H1 (cell line): ENCODE results near the gene PGAP2. TPM values are rescaled to one million over a fixed set of nuclear protein-coding genes. Genes with fewer than 3 reads are reported as not detected.

ENCODE experiments used
- CTCF ChIA-PET: fragments of 300-600 bp; sonication (Branson Sonifier 250); formaldehyde crosslinking; loops from one replicate; lab custom pipeline; 2021; ENCODE audit not compliant: partially characterized antibody; lab: Charles Lee
- POLR2A ChIA-PET: fragments of 300-600 bp; sonication (Branson Sonifier 250); formaldehyde crosslinking; loops from one replicate; lab custom pipeline; 2021; ENCODE audit warnings: inconsistent platforms; ENCODE audit not compliant: partially characterized antibody; lab: Charles Lee
- DNase-seq, 2 experiments: peaks; one replicate each; pipeline versions ENCODE4 v3.0.0 to v3.0.0-alpha.2; 2010 to 2022; ENCODE audit warnings: low spot score in 2 of 2, low read depth in 1 of 2, mixed read lengths in 1 of 2
- FAIRE-seq: peaks from 2 replicates; lab custom pipeline; 2011; peaks lifted over from hg19 to GRCh38; lab: Jason Lieb, UNC
- H2AFZ ChIP-seq: 2 replicates; pipeline ENCODE4 v1.8.1; 2012; ENCODE audit warnings: low read length, inconsistent platforms
- H2AK5ac ChIP-seq: 2 replicates; pipeline ENCODE4 v1.6.1; 2013; ENCODE audit warnings: low read depth, low read length
- H2BK120ac ChIP-seq: replicated peaks from 2 replicates; pipeline ENCODE3; 2013; ENCODE audit warnings: low read depth, low read length, inconsistent platforms
- H2BK12ac ChIP-seq: 2 replicates; pipeline ENCODE4 v1.6.1; 2013; ENCODE audit warnings: low read depth, low read length
- H2BK15ac ChIP-seq: 2 replicates; pipeline ENCODE4 v1.6.1; 2013; ENCODE audit warnings: low read length
- H2BK20ac ChIP-seq: 2 replicates; pipeline ENCODE4 v1.6.1; 2013; ENCODE audit warnings: low read length
- H2BK5ac ChIP-seq: 2 replicates; pipeline ENCODE4 v1.6.1; 2013; ENCODE audit warnings: low read depth, low read length
- H3K14ac ChIP-seq: 2 replicates; pipeline ENCODE4 v1.6.1; 2013; ENCODE audit warnings: inconsistent platforms; ENCODE audit not compliant: insufficient read length
- H3K18ac ChIP-seq: 2 replicates; pipeline ENCODE4 v1.6.1; 2013; ENCODE audit warnings: low read length; ENCODE audit errors: extremely low read depth
- H3K23ac ChIP-seq: 2 replicates; pipeline ENCODE4 v1.6.1; 2013; ENCODE audit warnings: inconsistent platforms; ENCODE audit not compliant: insufficient read length
- H3K23me2 ChIP-seq: 2 replicates; pipeline ENCODE4 v1.6.1; 2013; ENCODE audit warnings: low read depth, low read length
- H3K27ac ChIP-seq: 2 replicates; pipeline ENCODE4 v1.6.1; 2011; ENCODE audit warnings: low read depth, low read length, inconsistent platforms
- H3K27me3 ChIP-seq, 4 experiments: replicated peaks in 1 of 4; 1 replicate in 1 of 4; 2 replicates in 3 of 4; pipeline versions ENCODE4 v1.6.1 to v1.8.1; 2011 to 2013; ENCODE audit warnings: low read length in 3 of 4, mild to moderate bottlenecking in 3 of 4, inconsistent platforms in 2 of 4, mixed read lengths in 2 of 4, moderate library complexity in 1 of 4; ENCODE audit not compliant: control insufficient read depth in 3 of 4, insufficient read depth in 3 of 4; ENCODE audit errors: extremely low read depth in 1 of 4
- H3K36me3 ChIP-seq, 4 experiments: 2 replicates each; pipeline versions ENCODE4 v1.6.1 to v1.8.1; 2011 to 2013; ENCODE audit warnings: mild to moderate bottlenecking in 4 of 4, low read length in 3 of 4, moderate library complexity in 2 of 4, control low read depth in 1 of 4, inconsistent platforms in 1 of 4; ENCODE audit not compliant: insufficient read depth in 4 of 4, control insufficient read depth in 2 of 4
- H3K4ac ChIP-seq: replicated peaks from 2 replicates; pipeline ENCODE3; 2013; ENCODE audit warnings: low read length, low read depth, mixed read lengths, inconsistent platforms; ENCODE audit not compliant: insufficient read length
- H3K4me1 ChIP-seq, 4 experiments: replicated peaks in 1 of 4; 1 replicate in 1 of 4; 2 replicates in 3 of 4; pipeline versions ENCODE4 v1.6.1 to v1.8.1; 2011 to 2013; ENCODE audit warnings: low read length in 3 of 4, inconsistent platforms in 2 of 4, mixed read lengths in 1 of 4; ENCODE audit not compliant: insufficient read depth in 4 of 4, control insufficient read depth in 3 of 4
- H3K4me2 ChIP-seq, 2 experiments: 2 replicates each; pipeline versions ENCODE4 v1.6.1 to v1.8.1; 2011 to 2013; ENCODE audit warnings: low read depth in 2 of 2, low read length in 2 of 2, control low read depth in 1 of 2, inconsistent platforms in 1 of 2, mild to moderate bottlenecking in 1 of 2; ENCODE audit not compliant: insufficient read depth in 1 of 2
- H3K4me3 ChIP-seq, 4 experiments: fragments of 200-600, 300-600 bp in 1 of 4; sonication (generic), shearing (Covaris generic), sonication (Bioruptor Twin) in 1 of 4; 2 replicates each; pipeline versions ENCODE4 v1.5.1 to v1.8.1; 2011 to 2016; ENCODE audit warnings: low read length in 4 of 4, low read depth in 3 of 4, control low read depth in 2 of 4, inconsistent platforms in 2 of 4, mild to moderate bottlenecking in 2 of 4, mixed read lengths in 1 of 4, moderate library complexity in 1 of 4; ENCODE audit not compliant: insufficient read depth in 2 of 4; ENCODE audit errors: extremely low read depth in 1 of 4
- H3K56ac ChIP-seq: replicated peaks from 2 replicates; pipeline ENCODE3; 2013; ENCODE audit warnings: low read depth, mild to moderate bottlenecking, mixed read lengths, low read length, inconsistent platforms; ENCODE audit not compliant: insufficient read length
- H3K79me1 ChIP-seq: 2 replicates; pipeline ENCODE4 v1.6.1; 2013; ENCODE audit warnings: low read depth, low read length, control low read depth
- H3K79me2 ChIP-seq, 2 experiments: 2 replicates each; pipeline versions ENCODE4 v1.6.1 to v1.8.1; 2012 to 2013; ENCODE audit warnings: low read length in 2 of 2, mild to moderate bottlenecking in 2 of 2, inconsistent platforms in 1 of 2; ENCODE audit not compliant: insufficient read depth in 2 of 2, control insufficient read depth in 1 of 2
- H3K9ac ChIP-seq, 4 experiments: replicated peaks in 1 of 4; 1 replicate in 1 of 4; 2 replicates in 3 of 4; pipeline versions ENCODE4 v1.6.1 to v1.8.1; 2011 to 2013; ENCODE audit warnings: low read depth in 3 of 4, low read length in 3 of 4, control low read depth in 2 of 4, mild to moderate bottlenecking in 2 of 4, moderate library complexity in 2 of 4, inconsistent platforms in 1 of 4; ENCODE audit errors: extremely low read depth in 1 of 4
- H3K9me3 ChIP-seq, 2 experiments: 2 replicates each; pipeline versions ENCODE4 v1.6.1 to v1.8.1; 2012 to 2013; ENCODE audit warnings: mild to moderate bottlenecking in 2 of 2, moderate library complexity in 2 of 2, control low read depth in 1 of 2, inconsistent platforms in 1 of 2, low read depth in 1 of 2, low read length in 1 of 2, mixed read lengths in 1 of 2; ENCODE audit not compliant: insufficient read depth in 2 of 2
- H4K20me1 ChIP-seq, 2 experiments: replicated peaks in 1 of 2; 2 replicates each; pipeline versions ENCODE3 to v1.8.1; 2011 to 2013; ENCODE audit warnings: inconsistent platforms in 2 of 2, low read length in 2 of 2, mild to moderate bottlenecking in 1 of 2; ENCODE audit not compliant: insufficient read depth in 2 of 2, control insufficient read depth in 1 of 2
- H4K5ac ChIP-seq: 2 replicates; pipeline ENCODE4 v1.6.1; 2013; ENCODE audit warnings: low read length, low read depth, mixed read lengths, inconsistent platforms; ENCODE audit not compliant: insufficient read length
- H4K8ac ChIP-seq: 2 replicates; pipeline ENCODE4 v1.8.0; 2013; ENCODE audit warnings: mild to moderate bottlenecking, moderate library complexity, low read length, inconsistent platforms; ENCODE audit not compliant: insufficient read depth; ENCODE audit errors: extremely low read depth
- H4K91ac ChIP-seq: replicated peaks from 2 replicates; pipeline ENCODE3; 2013; ENCODE audit warnings: low read length, mixed read lengths, inconsistent platforms; ENCODE audit not compliant: insufficient read length
- BACH1 ChIP-seq: IDR thresholded peaks from 2 replicates; pipeline ENCODE4 v1.6.1; 2012; ENCODE audit warnings: low read length, improper control_type of control experiment
- CHD1 ChIP-seq: IDR thresholded peaks from 2 replicates; pipeline ENCODE4 v1.6.1; 2012; ENCODE audit warnings: low read depth, low read length, improper control_type of control experiment
- EZH2 ChIP-seq: fragments of 200-600 bp; sonication (generic); IDR thresholded peaks from 2 replicates; pipeline ENCODE4 v1.7.1; 2012; ENCODE audit warnings: low read depth, mild to moderate bottlenecking, moderate library complexity, low read length, inconsistent platforms; ENCODE audit not compliant: severe bottlenecking
- HDAC2 ChIP-seq, 2 experiments: fragments of 300-600 bp in 1 of 2; sonication (generic) in 1 of 2; IDR thresholded peaks; 2 replicates each; pipeline ENCODE4 v1.6.1; 2011 to 2012; ENCODE audit warnings: low read depth in 2 of 2, low read length in 2 of 2, mild to moderate bottlenecking in 2 of 2, moderate library complexity in 2 of 2, borderline replicate concordance in 1 of 2, inconsistent platforms in 1 of 2
- KDM1A ChIP-seq: fragments of 200-600, 300-600 bp; sonication (generic); IDR thresholded peaks from 2 replicates; pipeline ENCODE4 v1.7.1; 2016; ENCODE audit warnings: mild to moderate bottlenecking, low read length, borderline replicate concordance
- KDM5A ChIP-seq: fragments of 200-600 bp; IDR thresholded peaks from 2 replicates; pipeline ENCODE4 v1.7.1; 2012; ENCODE audit warnings: mild to moderate bottlenecking, low read length, inconsistent platforms, mixed read lengths
- PHF8 ChIP-seq: fragments of 200-600 bp; sonication (generic); conservative IDR thresholded peaks from 2 replicates; pipeline ENCODE4 v1.7.1; 2012; ENCODE audit warnings: low read depth, mild to moderate bottlenecking, inconsistent platforms, low read length, moderate library complexity
- RFX5 ChIP-seq: IDR thresholded peaks from 2 replicates; pipeline ENCODE4 v1.6.1; 2011; ENCODE audit warnings: low read depth, low read length, improper control_type of control experiment, borderline replicate concordance
- RXRA ChIP-seq: IDR thresholded peaks from 2 replicates; pipeline ENCODE4 v1.6.1; 2011; ENCODE audit warnings: low read depth, mild to moderate bottlenecking, low read length, moderate library complexity; ENCODE audit not compliant: insufficient read depth
- SAP30 ChIP-seq: fragments of 300-600 bp; sonication (generic); IDR thresholded peaks from 2 replicates; pipeline ENCODE4 v1.7.1; 2012; ENCODE audit warnings: low read length, moderate library complexity, mild to moderate bottlenecking, inconsistent platforms; ENCODE audit not compliant: insufficient read depth, insufficient replicate concordance
- SP4 ChIP-seq: IDR thresholded peaks from 2 replicates; pipeline ENCODE4 v1.6.1; 2012; ENCODE audit warnings: low read length, inconsistent platforms
- SRF ChIP-seq: IDR thresholded peaks from 2 replicates; pipeline ENCODE4 v1.6.1; 2011; ENCODE audit warnings: mild to moderate bottlenecking, low read depth, low read length, moderate library complexity
- YY1 ChIP-seq: IDR thresholded peaks from 2 replicates; pipeline ENCODE4 v1.6.1; 2011; ENCODE audit warnings: low read depth, mild to moderate bottlenecking, low read length
- WGBS, 2 experiments: shearing (Covaris generic) in 1 of 2; methylation state at CpG; one replicate each; pipeline versions ENCODE4 v1.1.6 to v1.1.7; 2013 to 2015; ENCODE audit warnings: low lambda C conversion rate in 2 of 2, mixed read lengths in 2 of 2, inconsistent platforms in 1 of 2, low coverage in 1 of 2, missing lambda C conversion rate in 1 of 2; ENCODE audit not compliant: insufficient replicate concordance in 2 of 2, insufficient coverage in 1 of 2, insufficient read length in 1 of 2; ENCODE audit errors: extremely low coverage in 1 of 2, missing lambda C conversion rate in 1 of 2; 5-methylcytosine and 5-hydroxymethylcytosine counted together
- polyA plus RNA-seq, 7 experiments: library from polyadenylated mRNA; depleted of rRNA in 3 of 7; stranded (reverse) in 5 of 7; unstranded in 2 of 7; fragments of >200 nt in 5 of 7; fragments of 200-250 nt in 2 of 7; gene quantifications; 1 replicate in 5 of 7; 2 replicates in 1 of 7; 4 replicates in 1 of 7; pipeline versions ENCODE4 v1.2.1 to v1.2.3, GENCODE V29; 2011 to 2013; ENCODE audit warnings: missing spikeins in 2 of 7, mixed read lengths in 2 of 7
- total RNA-seq: library from RNA; stranded (reverse); fragmentation: NEBNext Ultra II Directional; extraction: Animal tissue kit (Norgen Biotek cat#: 25700); gene quantifications from 2 replicates; pipeline ENCODE4 v1.2.1, GENCODE V29; 2021

Gene PGAP2
- total and polyA plus RNA-seq, 2 of the 8 experiments (the other 6 are each of a cell fraction or from before 2014, with no cell fraction given): 56.5 to 106 TPM

GRCh38 chr11:3796801-3797328 is 11.5 kb upstream of the PGAP2 start:
- H2AK5ac ChIP-seq: no peak overlapping the region
- H3K27ac ChIP-seq: peak overlapping the region; percentile 88
- H3K14ac ChIP-seq: no peak overlapping the region
- H4K91ac ChIP-seq: no peak overlapping the region
- H4K20me1 ChIP-seq: peaks cover 13 to 18% of the 10 kb centered on the region in 2 experiments
- WGBS, 2 experiments: 3% methylated on average over 16 of the region's 26 CpGs; no CpG with 5 or more reads in 1 of the 2 experiments
- CTCF ChIA-PET: interaction anchor here (7.8 kb wide), 1 partner anchor 12 kb away, joined by 81 read pairs; the partner anchor contains the start of gene PGAP2
- 0 out of 2 replicates have a peak overlapping the region, but pooled peaks have one; percentile 66 for H2BK5ac ChIP-seq
- H3K4me1 ChIP-seq: peaks cover 0 to 5% (median 2%) of the 10 kb centered on the region in 4 experiments; a peak in 1 of 7 replicates
- peak overlapping the region; percentile 96; the same call in 1 of the 2 replicates for H4K8ac ChIP-seq
- peak overlapping the region; percentile 55 for H3K4ac ChIP-seq
- peak overlapping the region; percentile 68 to 89 (median 86) for H3K9ac ChIP-seq
- H3K79me2 ChIP-seq: peaks cover 35 to 54% of the 10 kb centered on the region in 2 experiments
- peak overlapping the region; percentile 83 to 95 (median 93) for H3K4me3 ChIP-seq
- H4K5ac ChIP-seq: no peak overlapping the region
- no peak overlapping the region for H2BK120ac ChIP-seq
- H2BK12ac ChIP-seq: no peak overlapping the region
- H3K9me3 ChIP-seq: no peaks in the 10 kb centered on the region
- peaks cover 6% of the 10 kb centered on the region; the same call in 1 of the 2 replicates for H3K79me1 ChIP-seq
- peaks cover 7% of the 10 kb centered on the region for H3K23me2 ChIP-seq
- H2BK20ac ChIP-seq: no peak overlapping the region
- peak overlapping the region; percentile 84 to 86 for H3K4me2 ChIP-seq
- DNase-seq (no peak), FAIRE-seq (no peak)
- no peak overlapping the region for H2AFZ ChIP-seq
- H3K36me3 ChIP-seq: peaks cover 0 to 19% (median 11%) of the 10 kb centered on the region in 4 experiments; a peak in 6 of 8 replicates
- POLR2A ChIA-PET: interaction anchor here (0.8 to 4.0 kb wide), 7 partner anchors 9 to 41 kb away, joined by 3 to 18 read pairs (median 4); partner anchors contain the start of gene PGAP2
- peak overlapping the region; percentile 89 for H3K56ac ChIP-seq
- H3K18ac ChIP-seq: peak overlapping the region; percentile 65; the same call in 1 of the 2 replicates
- H3K23ac ChIP-seq: no peak overlapping the region
- no peaks in the 10 kb centered on the region for H3K27me3 ChIP-seq
- H2BK15ac ChIP-seq: no peak overlapping the region
- TF ChIP-seq CHD1 (no peak), BACH1 (no peak), SP4 (no peak; the same call in none of the 2 replicates), KDM1A (no peak), RFX5 (no peak), KDM5A (no peak), RXRA (no peak), HDAC2 (IDR thresholded peaks at IDR 0.05; ENCODE audit: borderline replicate concordance in 1 of 2, low read depth in 2 of 2, low read length in 2 of 2) (no peak), YY1 (no peak), SAP30 (no peak), PHF8 (no peak), SRF (no peak), EZH2 (no peak)
